MM.1S (cell line): ENCODE data around the gene MKLN1.

Experiments
- EZH2 ChIP-seq: fragments of 300-600 bp; sonication (generic); optimal IDR thresholded peaks from 2 replicates; pipeline ENCODE3; 2017; ENCODE audit warnings: low read depth, mild to moderate bottlenecking, antibody characterized with exemption, low read length, mixed read lengths
- TF ChIP-seq, protein P1 (sequence below): fragments of 300-600 bp; sonication (generic); IDR thresholded peaks from 2 replicates; pipeline ENCODE4 v1.5.1; 2016; ENCODE audit warnings: antibody characterized with exemption, low read length, mixed read lengths

DNA sequence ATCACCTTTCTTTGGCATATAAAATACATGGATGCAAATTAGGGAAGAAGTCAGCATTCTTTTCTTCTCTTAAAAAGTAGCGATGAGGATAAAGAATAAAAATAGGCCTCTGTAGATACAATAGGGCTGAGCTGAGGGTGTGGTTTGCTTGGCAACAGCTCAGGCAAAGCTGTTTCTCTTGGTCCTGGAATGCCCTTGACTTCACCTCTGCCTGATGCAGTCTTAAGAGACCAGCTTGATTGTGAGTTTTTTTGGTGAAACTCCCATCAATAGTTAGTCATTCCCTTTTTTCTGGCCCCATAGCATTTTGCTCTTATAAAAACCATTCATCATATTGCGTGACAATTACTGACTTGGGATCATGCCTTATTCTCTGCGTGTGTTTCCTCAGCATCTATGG is 42.1 kb upstream of the MKLN1 start:
- TF ChIP-seq, protein P1, sequence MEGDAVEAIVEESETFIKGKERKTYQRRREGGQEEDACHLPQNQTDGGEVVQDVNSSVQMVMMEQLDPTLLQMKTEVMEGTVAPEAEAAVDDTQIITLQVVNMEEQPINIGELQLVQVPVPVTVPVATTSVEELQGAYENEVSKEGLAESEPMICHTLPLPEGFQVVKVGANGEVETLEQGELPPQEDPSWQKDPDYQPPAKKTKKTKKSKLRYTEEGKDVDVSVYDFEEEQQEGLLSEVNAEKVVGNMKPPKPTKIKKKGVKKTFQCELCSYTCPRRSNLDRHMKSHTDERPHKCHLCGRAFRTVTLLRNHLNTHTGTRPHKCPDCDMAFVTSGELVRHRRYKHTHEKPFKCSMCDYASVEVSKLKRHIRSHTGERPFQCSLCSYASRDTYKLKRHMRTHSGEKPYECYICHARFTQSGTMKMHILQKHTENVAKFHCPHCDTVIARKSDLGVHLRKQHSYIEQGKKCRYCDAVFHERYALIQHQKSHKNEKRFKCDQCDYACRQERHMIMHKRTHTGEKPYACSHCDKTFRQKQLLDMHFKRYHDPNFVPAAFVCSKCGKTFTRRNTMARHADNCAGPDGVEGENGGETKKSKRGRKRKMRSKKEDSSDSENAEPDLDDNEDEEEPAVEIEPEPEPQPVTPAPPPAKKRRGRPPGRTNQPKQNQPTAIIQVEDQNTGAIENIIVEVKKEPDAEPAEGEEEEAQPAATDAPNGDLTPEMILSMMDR, result no peak
- no peak for TF ChIP-seq EZH2
